GM23338 (cell line): Measurements from ENCODE around the gene MAST2. TPM values are rescaled to one million over a fixed set of nuclear protein-coding genes. Genes with fewer than 3 reads are reported as not detected.

Source experiments
- ATAC-seq: fragments of 200-7000 bp; cut with Tn5 transposase; 3 replicates; pipeline ENCODE4 v1.9.1; 2020
- DNase-seq: peaks from one replicate; pipeline ENCODE4 v3.0.0-alpha.2; 2015; ENCODE audit warnings: low spot score
- H2AFZ ChIP-seq: fragments of 200-600 bp; sonication (generic); 2 replicates; pipeline ENCODE4 v1.8.0; 2016; ENCODE audit warnings: antibody characterized with exemption, mild to moderate bottlenecking, moderate library complexity
- H3F3A ChIP-seq: fragments of 200-600 bp; sonication (generic); replicated peaks from 2 replicates; pipeline ENCODE4 v1.8.0; 2017; ENCODE audit warnings: antibody characterized with exemption, mixed run types, low read depth
- H3K27ac ChIP-seq: fragments of 200-600 bp; sonication (generic); 2 replicates; pipeline ENCODE4 v1.6.1; 2016; ENCODE audit warnings: low read depth
- H3K27me3 ChIP-seq: fragments of 200-600 bp; sonication (generic); 2 replicates; pipeline ENCODE4 v1.8.0; 2016; ENCODE audit warnings: mild to moderate bottlenecking, mixed run types, moderate library complexity; ENCODE audit not compliant: insufficient read depth
- H3K36me3 ChIP-seq: fragments of 200-600 bp; sonication (generic); 2 replicates; pipeline ENCODE4 v1.8.0; 2016; ENCODE audit warnings: mild to moderate bottlenecking; ENCODE audit not compliant: insufficient read depth
- H3K4me1 ChIP-seq: fragments of 200-600 bp; sonication (generic); 2 replicates; pipeline ENCODE4 v1.8.0; 2016; ENCODE audit warnings: mild to moderate bottlenecking, moderate library complexity; ENCODE audit not compliant: insufficient read depth
- H3K4me2 ChIP-seq: fragments of 200-600 bp; sonication (generic); 2 replicates; pipeline ENCODE4 v1.7.1; 2017; ENCODE audit warnings: mixed run types
- H3K4me3 ChIP-seq: fragments of 200-600 bp; sonication (generic); 2 replicates; pipeline ENCODE4 v1.6.1; 2016; ENCODE audit warnings: mixed run types
- H3K79me2 ChIP-seq: fragments of 200-600 bp; sonication (generic); replicated peaks from 2 replicates; pipeline ENCODE4 v1.8.0; 2017; ENCODE audit warnings: mild to moderate bottlenecking; ENCODE audit not compliant: insufficient read depth
- H3K9me2 ChIP-seq: fragments of 200-600 bp; sonication (generic); 2 replicates; pipeline ENCODE4 v1.8.0; 2017; ENCODE audit not compliant: insufficient read depth
- H4K20me1 ChIP-seq: fragments of 200-600 bp; sonication (generic); replicated peaks from 2 replicates; pipeline ENCODE4 v1.8.0; 2017; ENCODE audit warnings: mild to moderate bottlenecking; ENCODE audit not compliant: insufficient read depth
- H3K27ac Mint-ChIP-seq: 2 replicates; pipeline ENCODE4 v1.8.0; 2020; ENCODE audit warnings: inconsistent platforms, mild to moderate bottlenecking, moderate library complexity, mixed read lengths
- H3K27me3 Mint-ChIP-seq: 3 replicates; pipeline ENCODE4 v1.8.0; 2022; ENCODE audit warnings: low read depth, mild to moderate bottlenecking, moderate library complexity, mixed read lengths, inconsistent platforms; ENCODE audit not compliant: insufficient read depth, poor library complexity
- H3K36me3 Mint-ChIP-seq: 3 replicates; pipeline ENCODE4 v1.8.0; 2021; ENCODE audit warnings: low read depth, mild to moderate bottlenecking, inconsistent platforms, moderate library complexity, mixed read lengths
- H3K4me1 Mint-ChIP-seq: 3 replicates; pipeline ENCODE4 v1.8.0; 2020; ENCODE audit warnings: mild to moderate bottlenecking, inconsistent platforms, mixed read lengths
- H3K4me3 Mint-ChIP-seq: 3 replicates; pipeline ENCODE4 v1.8.0; 2021; ENCODE audit warnings: moderate library complexity, mild to moderate bottlenecking, inconsistent platforms, mixed read lengths
- H3K9me3 Mint-ChIP-seq: 3 replicates; pipeline ENCODE4 v1.8.0; 2020; ENCODE audit warnings: moderate library complexity, mild to moderate bottlenecking, inconsistent platforms, mixed read lengths
- CREB1 ChIP-seq: fragments of 250-450 bp; sonication (Bioruptor Pico); IDR thresholded peaks from 2 replicates; pipeline ENCODE4 v1.5.0; 2020; ENCODE audit warnings: low read depth, mild to moderate bottlenecking, moderate library complexity
- JUNB ChIP-seq: IDR thresholded peaks from one replicate; pipeline ENCODE4 v1.6.1; 2016; ENCODE audit warnings: antibody characterized with exemption; ENCODE audit not compliant: unreplicated experiment
- NANOG ChIP-seq: IDR thresholded peaks from 2 replicates; pipeline ENCODE4 v1.6.1; 2016; ENCODE audit warnings: antibody characterized with exemption, borderline replicate concordance
- ZNF114 ChIP-seq: fragments of 250-450 bp; sonication (Bioruptor Pico); IDR thresholded peaks from 2 replicates; pipeline ENCODE4 v1.5.0; 2020; ENCODE audit warnings: mild to moderate bottlenecking, moderate library complexity
- polyA plus RNA-seq: library from polyadenylated mRNA; unstranded; fragments of >200 nt; fragmentation: Nextera tagmentation; extraction: Ambion mirVana; gene quantifications from 2 replicates; pipeline ENCODE4 v1.2.1, GENCODE V29; 2016
- total RNA-seq: library from RNA; depleted of rRNA; stranded (reverse); fragments of >200 nt; shearing (Covaris generic); gene quantifications from 2 replicates; pipeline ENCODE4 v1.2.3, GENCODE V29; 2014
- TF ChIP-seq, protein P1 (sequence below), 2 experiments: fragments of 200-600 bp in 1 of 2; sonication (generic) in 1 of 2; conservative IDR thresholded peaks; 2 replicates each; pipeline versions ENCODE4 v1.5.1 to v1.6.1; 2016 to 2017; ENCODE audit warnings: antibody characterized with exemption in 2 of 2, low read depth in 2 of 2, mild to moderate bottlenecking in 2 of 2, moderate library complexity in 1 of 2
- TF ChIP-seq, protein P2 (sequence below): fragments of 250-450 bp; sonication (Bioruptor Pico); IDR thresholded peaks from 2 replicates; pipeline ENCODE4 v1.5.0; 2020; ENCODE audit warnings: mild to moderate bottlenecking, moderate library complexity
- TF ChIP-seq, protein P3 (sequence below): IDR thresholded peaks from 2 replicates; pipeline ENCODE4 v1.6.1; 2016; ENCODE audit warnings: antibody characterized with exemption

The MAST2 gene
- total and polyA plus RNA-seq, 2 experiments from 2014 or later, result 11.5 to 57.7 TPM

DNA sequence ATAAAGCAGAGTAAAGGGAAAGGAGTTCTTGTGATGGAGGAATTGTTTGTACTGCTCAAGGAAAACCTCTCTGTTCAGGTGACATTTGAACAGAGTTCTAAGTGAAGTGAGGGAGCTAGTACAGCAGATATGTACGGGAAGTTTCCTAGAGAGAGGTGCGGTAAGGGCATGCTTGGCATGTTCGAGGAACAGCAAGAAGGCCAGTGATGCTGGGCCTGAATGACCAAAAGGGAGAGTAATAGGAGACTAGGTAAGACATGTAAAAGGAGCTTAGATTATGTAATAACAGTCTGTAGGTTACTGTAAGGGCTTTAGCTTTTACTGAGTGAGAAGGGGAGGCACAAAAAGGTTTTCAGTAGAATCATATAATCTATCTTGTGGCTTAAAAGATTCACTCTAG is 265.1 kb downstream of the MAST2 start:
- Mint-ChIP-seq H3K4me3 (no peak overlapping the region), H3K27me3 (no peaks in the 10 kb centered on the region), H3K9me3 (no peaks in the 10 kb centered on the region), H3K36me3 (no peaks in the 10 kb centered on the region), H3K27ac (no peak overlapping the region), H3K4me1 (peaks cover 6% of the 10 kb centered on the region; the same call in 2 of the 3 replicates)
- no peaks in the 10 kb centered on the region for H3K36me3 ChIP-seq
- H3K27ac ChIP-seq, result no peak overlapping the region
- H3K4me2 ChIP-seq, result no peak overlapping the region
- no peak overlapping the region for H2AFZ ChIP-seq
- DNase-seq (no peak), ATAC-seq (no peak)
- H3K4me1 ChIP-seq, result no peaks in the 10 kb centered on the region
- no peaks in the 10 kb centered on the region for H3F3A ChIP-seq
- H3K79me2 ChIP-seq, result no peaks in the 10 kb centered on the region
- no peaks in the 10 kb centered on the region for H3K27me3 ChIP-seq
- no peak overlapping the region for H3K4me3 ChIP-seq
- no peaks in the 10 kb centered on the region for H3K9me2 ChIP-seq
- no peaks in the 10 kb centered on the region for H4K20me1 ChIP-seq
- TF ChIP-seq, protein P1, sequence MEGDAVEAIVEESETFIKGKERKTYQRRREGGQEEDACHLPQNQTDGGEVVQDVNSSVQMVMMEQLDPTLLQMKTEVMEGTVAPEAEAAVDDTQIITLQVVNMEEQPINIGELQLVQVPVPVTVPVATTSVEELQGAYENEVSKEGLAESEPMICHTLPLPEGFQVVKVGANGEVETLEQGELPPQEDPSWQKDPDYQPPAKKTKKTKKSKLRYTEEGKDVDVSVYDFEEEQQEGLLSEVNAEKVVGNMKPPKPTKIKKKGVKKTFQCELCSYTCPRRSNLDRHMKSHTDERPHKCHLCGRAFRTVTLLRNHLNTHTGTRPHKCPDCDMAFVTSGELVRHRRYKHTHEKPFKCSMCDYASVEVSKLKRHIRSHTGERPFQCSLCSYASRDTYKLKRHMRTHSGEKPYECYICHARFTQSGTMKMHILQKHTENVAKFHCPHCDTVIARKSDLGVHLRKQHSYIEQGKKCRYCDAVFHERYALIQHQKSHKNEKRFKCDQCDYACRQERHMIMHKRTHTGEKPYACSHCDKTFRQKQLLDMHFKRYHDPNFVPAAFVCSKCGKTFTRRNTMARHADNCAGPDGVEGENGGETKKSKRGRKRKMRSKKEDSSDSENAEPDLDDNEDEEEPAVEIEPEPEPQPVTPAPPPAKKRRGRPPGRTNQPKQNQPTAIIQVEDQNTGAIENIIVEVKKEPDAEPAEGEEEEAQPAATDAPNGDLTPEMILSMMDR (conservative IDR thresholded peaks at IDR 0.05; ENCODE audit: low read depth in 2 of 2), result no peak

DNA sequence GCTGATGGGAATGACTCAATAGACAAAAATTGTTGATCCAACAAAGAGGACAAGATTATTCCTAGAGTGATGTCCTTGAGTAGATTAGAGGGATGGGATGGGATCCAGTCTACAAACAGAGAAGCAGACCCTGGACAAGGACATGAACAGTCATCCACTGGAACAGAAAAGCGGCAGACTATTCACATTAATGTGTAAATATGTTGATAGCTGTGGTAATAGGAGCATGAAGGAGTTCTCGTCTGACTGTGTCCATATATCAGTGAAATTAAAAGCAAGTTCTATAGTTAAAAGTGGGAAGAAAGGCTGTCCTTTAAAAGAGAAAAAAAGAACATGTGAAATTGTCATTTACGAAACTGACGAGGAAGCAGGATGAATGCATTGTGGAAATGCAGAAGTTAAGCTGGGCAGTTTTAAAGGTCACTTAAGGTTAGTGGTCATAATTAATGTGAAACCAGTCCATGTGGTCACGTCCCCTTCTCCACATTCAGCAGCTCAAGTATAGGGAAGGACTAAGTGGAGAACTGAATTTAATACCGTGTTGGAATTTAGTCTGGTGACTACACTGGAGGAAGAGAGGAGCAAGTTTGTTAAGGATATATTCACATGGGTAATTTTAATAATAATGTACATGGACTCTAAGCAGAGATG is 266.9 kb downstream of the MAST2 start:
- Histone ChIP-seq H3F3A (no peaks in the 10 kb centered on the region), H3K36me3 (no peaks in the 10 kb centered on the region), H3K9me2 (no peaks in the 10 kb centered on the region), H3K27me3 (no peaks in the 10 kb centered on the region), H3K4me1 (no peaks in the 10 kb centered on the region), H4K20me1 (no peaks in the 10 kb centered on the region), H3K27ac (no peak overlapping the region), H3K4me3 (no peak overlapping the region), H3K4me2 (no peak overlapping the region), H3K79me2 (no peaks in the 10 kb centered on the region), H2AFZ (no peak overlapping the region)
- ATAC-seq, result no peak
- DNase-seq, result no peak
- Mint-ChIP-seq H3K4me1 (peaks cover 6% of the 10 kb centered on the region; the same call in 2 of the 3 replicates), H3K4me3 (no peak overlapping the region), H3K9me3 (no peaks in the 10 kb centered on the region), H3K36me3 (no peaks in the 10 kb centered on the region), H3K27me3 (no peaks in the 10 kb centered on the region), H3K27ac (no peak overlapping the region)
- TF ChIP-seq CREB1 (CRISPR knock-in tag) (no peak), ZNF114 (CRISPR knock-in tag) (no peak), NANOG (no peak), JUNB (no peak)
- TF ChIP-seq, protein P1 (conservative IDR thresholded peaks at IDR 0.05; ENCODE audit: low read depth in 2 of 2), result no peak
- TF ChIP-seq, protein P2, sequence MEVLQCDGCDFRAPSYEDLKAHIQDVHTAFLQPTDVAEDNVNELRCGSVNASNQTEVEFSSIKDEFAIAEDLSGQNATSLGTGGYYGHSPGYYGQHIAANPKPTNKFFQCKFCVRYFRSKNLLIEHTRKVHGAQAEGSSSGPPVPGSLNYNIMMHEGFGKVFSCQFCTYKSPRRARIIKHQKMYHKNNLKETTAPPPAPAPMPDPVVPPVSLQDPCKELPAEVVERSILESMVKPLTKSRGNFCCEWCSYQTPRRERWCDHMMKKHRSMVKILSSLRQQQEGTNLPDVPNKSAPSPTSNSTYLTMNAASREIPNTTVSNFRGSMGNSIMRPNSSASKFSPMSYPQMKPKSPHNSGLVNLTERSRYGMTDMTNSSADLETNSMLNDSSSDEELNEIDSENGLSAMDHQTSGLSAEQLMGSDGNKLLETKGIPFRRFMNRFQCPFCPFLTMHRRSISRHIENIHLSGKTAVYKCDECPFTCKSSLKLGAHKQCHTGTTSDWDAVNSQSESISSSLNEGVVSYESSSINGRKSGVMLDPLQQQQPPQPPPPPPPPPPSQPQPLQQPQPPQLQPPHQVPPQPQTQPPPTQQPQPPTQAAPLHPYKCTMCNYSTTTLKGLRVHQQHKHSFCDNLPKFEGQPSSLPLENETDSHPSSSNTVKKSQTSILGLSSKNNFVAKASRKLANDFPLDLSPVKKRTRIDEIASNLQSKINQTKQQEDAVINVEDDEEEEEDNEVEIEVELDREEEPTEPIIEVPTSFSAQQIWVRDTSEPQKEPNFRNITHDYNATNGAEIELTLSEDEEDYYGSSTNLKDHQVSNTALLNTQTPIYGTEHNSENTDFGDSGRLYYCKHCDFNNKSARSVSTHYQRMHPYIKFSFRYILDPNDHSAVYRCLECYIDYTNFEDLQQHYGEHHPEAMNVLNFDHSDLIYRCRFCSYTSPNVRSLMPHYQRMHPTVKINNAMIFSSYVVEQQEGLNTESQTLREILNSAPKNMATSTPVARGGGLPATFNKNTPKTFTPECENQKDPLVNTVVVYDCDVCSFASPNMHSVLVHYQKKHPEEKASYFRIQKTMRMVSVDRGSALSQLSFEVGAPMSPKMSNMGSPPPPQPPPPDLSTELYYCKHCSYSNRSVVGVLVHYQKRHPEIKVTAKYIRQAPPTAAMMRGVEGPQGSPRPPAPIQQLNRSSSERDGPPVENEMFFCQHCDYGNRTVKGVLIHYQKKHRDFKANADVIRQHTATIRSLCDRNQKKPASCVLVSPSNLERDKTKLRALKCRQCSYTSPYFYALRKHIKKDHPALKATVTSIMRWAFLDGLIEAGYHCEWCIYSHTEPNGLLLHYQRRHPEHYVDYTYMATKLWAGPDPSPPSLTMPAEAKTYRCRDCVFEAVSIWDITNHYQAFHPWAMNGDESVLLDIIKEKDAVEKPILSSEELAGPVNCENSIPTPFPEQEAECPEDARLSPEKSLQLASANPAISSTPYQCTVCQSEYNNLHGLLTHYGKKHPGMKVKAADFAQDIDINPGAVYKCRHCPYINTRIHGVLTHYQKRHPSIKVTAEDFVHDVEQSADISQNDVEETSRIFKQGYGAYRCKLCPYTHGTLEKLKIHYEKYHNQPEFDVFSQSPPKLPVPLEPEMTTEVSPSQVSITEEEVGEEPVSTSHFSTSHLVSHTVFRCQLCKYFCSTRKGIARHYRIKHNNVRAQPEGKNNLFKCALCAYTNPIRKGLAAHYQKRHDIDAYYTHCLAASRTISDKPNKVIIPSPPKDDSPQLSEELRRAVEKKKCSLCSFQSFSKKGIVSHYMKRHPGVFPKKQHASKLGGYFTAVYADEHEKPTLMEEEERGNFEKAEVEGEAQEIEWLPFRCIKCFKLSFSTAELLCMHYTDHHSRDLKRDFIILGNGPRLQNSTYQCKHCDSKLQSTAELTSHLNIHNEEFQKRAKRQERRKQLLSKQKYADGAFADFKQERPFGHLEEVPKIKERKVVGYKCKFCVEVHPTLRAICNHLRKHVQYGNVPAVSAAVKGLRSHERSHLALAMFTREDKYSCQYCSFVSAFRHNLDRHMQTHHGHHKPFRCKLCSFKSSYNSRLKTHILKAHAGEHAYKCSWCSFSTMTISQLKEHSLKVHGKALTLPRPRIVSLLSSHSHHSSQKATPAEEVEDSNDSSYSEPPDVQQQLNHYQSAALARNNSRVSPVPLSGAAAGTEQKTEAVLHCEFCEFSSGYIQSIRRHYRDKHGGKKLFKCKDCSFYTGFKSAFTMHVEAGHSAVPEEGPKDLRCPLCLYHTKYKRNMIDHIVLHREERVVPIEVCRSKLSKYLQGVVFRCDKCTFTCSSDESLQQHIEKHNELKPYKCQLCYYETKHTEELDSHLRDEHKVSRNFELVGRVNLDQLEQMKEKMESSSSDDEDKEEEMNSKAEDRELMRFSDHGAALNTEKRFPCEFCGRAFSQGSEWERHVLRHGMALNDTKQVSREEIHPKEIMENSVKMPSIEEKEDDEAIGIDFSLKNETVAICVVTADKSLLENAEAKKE (CRISPR knock-in tag), result no peak
- TF ChIP-seq, protein P3, sequence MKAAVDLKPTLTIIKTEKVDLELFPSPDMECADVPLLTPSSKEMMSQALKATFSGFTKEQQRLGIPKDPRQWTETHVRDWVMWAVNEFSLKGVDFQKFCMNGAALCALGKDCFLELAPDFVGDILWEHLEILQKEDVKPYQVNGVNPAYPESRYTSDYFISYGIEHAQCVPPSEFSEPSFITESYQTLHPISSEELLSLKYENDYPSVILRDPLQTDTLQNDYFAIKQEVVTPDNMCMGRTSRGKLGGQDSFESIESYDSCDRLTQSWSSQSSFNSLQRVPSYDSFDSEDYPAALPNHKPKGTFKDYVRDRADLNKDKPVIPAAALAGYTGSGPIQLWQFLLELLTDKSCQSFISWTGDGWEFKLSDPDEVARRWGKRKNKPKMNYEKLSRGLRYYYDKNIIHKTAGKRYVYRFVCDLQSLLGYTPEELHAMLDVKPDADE, result no peak
